Uterus (tissue), 4 donors: ENCODE results near the gene TADA3. TPM values are rescaled to one million over a fixed set of nuclear protein-coding genes. Genes with fewer than 3 reads are reported as not detected.
A peak's percentile ranks its signal among the peaks of the same experiment; 100 is the strongest.

Source experiments
- DNase-seq, 2 donors: peaks; one replicate each; pipeline ENCODE4 v3.0.0-alpha.2; 2019 to 2020
- H3K27ac ChIP-seq, 2 donors: fragments of 200-600 bp; sonication (generic); 1 replicate in 1 of 2; 2 replicates in 1 of 2; pipeline ENCODE4 v1.5.1; 2016 to 2018
- H3K27me3 ChIP-seq, 2 donors: fragments of 200-600 bp; sonication (generic); one replicate each; pipeline ENCODE4 v1.5.1; 2018 to 2019; ENCODE audit warnings: control low read depth in 1 of 2
- H3K36me3 ChIP-seq, 2 donors: fragments of 200-600 bp; sonication (generic); one replicate each; pipeline ENCODE4 v1.5.1; 2019; ENCODE audit warnings: control low read depth in 1 of 2
- H3K4me1 ChIP-seq, 2 donors: fragments of 200-600 bp; sonication (generic); one replicate each; pipeline ENCODE4 v1.5.1; 2018 to 2019; ENCODE audit warnings: control low read depth in 1 of 2
- H3K4me3 ChIP-seq, 2 donors: fragments of 200-600 bp; sonication (generic); 1 replicate in 1 of 2; 2 replicates in 1 of 2; pipeline ENCODE4 v1.5.1; 2018 to 2019; ENCODE audit warnings: mild to moderate bottlenecking in 1 of 2
- H3K9me3 ChIP-seq, 2 donors: fragments of 200-600 bp; sonication (generic); one replicate each; pipeline ENCODE4 v1.5.1; 2019; ENCODE audit warnings: control low read depth in 1 of 2
- CTCF ChIP-seq, 4 experiments: fragments of 200-600 bp in 2 of 4; fragments of 450-650 bp in 2 of 4; sonication (generic) in 2 of 4; IDR thresholded peaks; one replicate each; pipeline ENCODE4 v1.5.1; 2016 to 2019; ENCODE audit warnings: antibody characterized with exemption in 4 of 4, mild to moderate bottlenecking in 2 of 4, moderate library complexity in 1 of 4
- POLR2A ChIP-seq, 2 donors: fragments of 450-650 bp; IDR thresholded peaks; one replicate each; pipeline ENCODE4 v1.6.1; 2016; ENCODE audit warnings: antibody characterized with exemption in 2 of 2, mild to moderate bottlenecking in 1 of 2, moderate library complexity in 1 of 2
- intact Hi-C: fragments of 100-400 bp; cut with DNase I; formaldehyde crosslinking; loops from one replicate; pipeline ENCODE4 v1.15.1; 2023; ENCODE audit warnings: low total_unique reads
- total RNA-seq, 4 donors: library from RNA; depleted of rRNA in 3 of 4; stranded (reverse); fragments of >200 nt in 3 of 4; gene quantifications; one replicate each; pipeline versions ENCODE4 v1.1.0 to v1.2.4, GENCODE V29; 2014 to 2023
- donor health status: DM: yes; HTN: yes; CAD: no.

TADA3 gene
- total RNA-seq, 4 donors from 2014 or later: 35.9 to 65.4 (median 55.3) TPM

- H3K4me1 ChIP-seq: no peaks in the 10 kb centered on the region
- no peak for DNase-seq
Measured at GRCh38 chr3:9797196-9797945, 5.1 kb upstream of the TADA3 start.

GRCh38 chr3:9795207-9795606 is 2.9 kb upstream of the TADA3 start:
- no peaks in the 10 kb centered on the region for H3K9me3 ChIP-seq
- H3K27me3 ChIP-seq: no peaks in the 10 kb centered on the region
- H3K4me1 ChIP-seq: no peaks in the 10 kb centered on the region
- DNase-seq: no peak
- H3K36me3 ChIP-seq: no peaks in the 10 kb centered on the region
- intact Hi-C loops: no loop called here
- TF ChIP-seq POLR2A (IDR thresholded peaks at IDR 0.05) (no peak), CTCF (IDR thresholded peaks at IDR 0.05) (no peak)
- H3K4me3 ChIP-seq: no peak overlapping the region
- H3K27ac ChIP-seq: no peak overlapping the region

More at GRCh38 chr3:9797196-9797945, 5.1 kb upstream of the TADA3 start:
- H3K36me3 ChIP-seq: no peaks in the 10 kb centered on the region
- H3K27ac ChIP-seq: no peak overlapping the region
- H3K27me3 ChIP-seq: no peaks in the 10 kb centered on the region
- no peak overlapping the region for H3K4me3 ChIP-seq
- intact Hi-C loops: no loop called here
- H3K9me3 ChIP-seq: no peaks in the 10 kb centered on the region
- no peak for TF ChIP-seq CTCF (IDR thresholded peaks at IDR 0.05)
- TF ChIP-seq POLR2A (IDR thresholded peaks at IDR 0.05): no peak

- intact Hi-C loops: no loop called here
- DNase-seq: no peak
- Histone ChIP-seq H3K36me3 (no peaks in the 10 kb centered on the region), H3K4me3 (no peak overlapping the region), H3K9me3 (no peaks in the 10 kb centered on the region), H3K27me3 (no peaks in the 10 kb centered on the region), H3K27ac (no peak overlapping the region), H3K4me1 (no peaks in the 10 kb centered on the region)
- TF ChIP-seq POLR2A (IDR thresholded peaks at IDR 0.05): no peak
- no peak for TF ChIP-seq CTCF (IDR thresholded peaks at IDR 0.05)
Measured at GRCh38 chr3:9794400-9794799, 2.1 kb upstream of the TADA3 start.

- TF ChIP-seq CTCF (IDR thresholded peaks at IDR 0.05) (no peak), POLR2A (IDR thresholded peaks at IDR 0.05) (no peak)
- intact Hi-C loops: no loop called here
- no peaks in the 10 kb centered on the region for H3K9me3 ChIP-seq
- no peaks in the 10 kb centered on the region for H3K27me3 ChIP-seq
- peak overlapping the region; percentile 99 to 100 for H3K4me3 ChIP-seq
- no peaks in the 10 kb centered on the region for H3K36me3 ChIP-seq
- H3K27ac ChIP-seq: peak overlapping the region; percentile 98
- H3K4me1 ChIP-seq: no peaks in the 10 kb centered on the region
- no peak for DNase-seq
Measured at GRCh38 chr3:9793161-9793781, 998 bp upstream of the TADA3 start.

GRCh38 chr3:9791790-9792404 is 376 bp downstream of the TADA3 start:
- H3K36me3 ChIP-seq: no peaks in the 10 kb centered on the region
- intact Hi-C loops: no loop called here
- TF ChIP-seq POLR2A (IDR thresholded peaks at IDR 0.05) (no peak), CTCF (IDR thresholded peaks at IDR 0.05) (no peak)
- H3K27ac ChIP-seq: peak overlapping the region; percentile 98
- peak overlapping the region; percentile 99 to 100 for H3K4me3 ChIP-seq
- H3K27me3 ChIP-seq: no peaks in the 10 kb centered on the region
- no peak for DNase-seq
- H3K9me3 ChIP-seq: no peaks in the 10 kb centered on the region
- H3K4me1 ChIP-seq: no peaks in the 10 kb centered on the region
